HG02588 (cell line): ENCODE measurements around the gene GOLGA6D.
A peak's percentile ranks its signal among the peaks of the same experiment; 100 is the strongest.
"Not testable (repeated sequence)": the region's sequence is repeated elsewhere in the genome, so short reads cannot be mapped to it uniquely, and the experiment has no call there.

Source experiments
- ATAC-seq: cut with Tn5 transposase; IDR thresholded peaks from one replicate; pipeline ENCODE4 v1.9.1; 2021; ENCODE audit warnings: mild to moderate bottlenecking, moderate library complexity; ENCODE audit not compliant: unreplicated experiment

The GOLGA6D gene

GRCh38 chr15:75328493-75329314 lies 46.1 kb downstream of the GOLGA6D start:
- no peak for ATAC-seq

- no peak for ATAC-seq
Measured at GRCh38 chr15:75329571-75329970, 46.9 kb downstream of the GOLGA6D start.

GRCh38 chr15:75332093-75332492 lies 49.5 kb downstream of the GOLGA6D start:
- ATAC-seq = not testable (repeated sequence)

- ATAC-seq = not testable (repeated sequence)
Measured at GRCh38 chr15:75333654-75334419, 51.2 kb downstream of the GOLGA6D start.

GRCh38 chr15:75335313-75335704 lies 52.7 kb downstream of the GOLGA6D start:
- ATAC-seq = no peak

GRCh38 chr15:75335705-75336355 lies 53.2 kb downstream of the GOLGA6D start, which contains the start of gene COMMD4:
TSS of gene COMMD4 (plus strand) at chr15:75336063. CDS start at chr15:75336090, 27 bp downstream.
- peak; percentile 68 for ATAC-seq

- ATAC-seq = no peak
Measured at GRCh38 chr15:75338661-75339240, 56.1 kb downstream of the GOLGA6D start.

GRCh38 chr15:75339531-75340240 lies 57.1 kb downstream of the GOLGA6D start:
- no peak for ATAC-seq

GRCh38 chr15:75342221-75342620 lies 59.6 kb downstream of the GOLGA6D start:
- ATAC-seq = no peak

- not testable (repeated sequence) for ATAC-seq
Measured at GRCh38 chr15:75343953-75344352, 61.3 kb downstream of the GOLGA6D start.
